Smooth muscle cell (in vitro differentiated cells): Measurements from ENCODE around the gene PITX2. TPM values are rescaled to one million over a fixed set of nuclear protein-coding genes. Genes with fewer than 3 reads are reported as not detected.

Source experiments
- DNase-seq: peaks from one replicate; lab custom pipeline; 2025; ENCODE audit not compliant: unreplicated experiment; lab: John Stamatoyannopoulos, UW
- H2AFZ ChIP-seq: fragments of 200-600 bp; sonication (generic); 2 replicates; pipeline ENCODE4 v1.6.0; 2016; ENCODE audit warnings: antibody characterized with exemption, low read depth, mild to moderate bottlenecking
- H3F3A ChIP-seq: fragments of 200-600 bp; sonication (generic); 2 replicates; pipeline ENCODE4 v1.6.0; 2017; ENCODE audit warnings: antibody characterized with exemption, low read depth
- H3K27ac ChIP-seq: fragments of 200-600 bp; sonication (generic); 2 replicates; pipeline ENCODE4 v1.5.1; 2016; ENCODE audit warnings: low read depth, mild to moderate bottlenecking
- H3K27me3 ChIP-seq: fragments of 200-600 bp; sonication (generic); 2 replicates; pipeline ENCODE4 v1.6.1; 2016; ENCODE audit warnings: low read depth, mild to moderate bottlenecking
- H3K36me3 ChIP-seq: fragments of 200-600 bp; sonication (generic); 2 replicates; pipeline ENCODE4 v1.5.1; 2016; ENCODE audit warnings: low read depth
- H3K4me1 ChIP-seq: fragments of 200-600 bp; sonication (generic); 2 replicates; pipeline ENCODE4 v1.5.1; 2016; ENCODE audit warnings: low read depth
- H3K4me2 ChIP-seq: fragments of 200-600 bp; sonication (generic); 2 replicates; pipeline ENCODE4 v1.6.0; 2016; ENCODE audit warnings: mild to moderate bottlenecking
- H3K4me3 ChIP-seq: fragments of 200-600 bp; sonication (generic); 2 replicates; pipeline ENCODE4 v1.5.1; 2016; ENCODE audit warnings: mild to moderate bottlenecking
- H3K79me2 ChIP-seq: fragments of 200-600 bp; sonication (generic); 2 replicates; pipeline ENCODE4 v1.6.0; 2016; ENCODE audit warnings: low read depth, mild to moderate bottlenecking
- H3K9ac ChIP-seq: fragments of 200-600 bp; sonication (generic); 2 replicates; pipeline ENCODE4 v1.6.0; 2016; ENCODE audit warnings: low read depth
- H3K9me3 ChIP-seq: fragments of 200-600 bp; sonication (generic); replicated peaks from 2 replicates; pipeline ENCODE4 v1.5.1; 2016; ENCODE audit warnings: low read depth
- H4K20me1 ChIP-seq: fragments of 200-600 bp; sonication (generic); 2 replicates; pipeline ENCODE4 v1.6.0; 2016; ENCODE audit warnings: low read depth
- WGBS: methylation state at CpG from one replicate; pipeline ENCODE4 v1.1.7; 2016; ENCODE audit warnings: low lambda C conversion rate; 5-methylcytosine and 5-hydroxymethylcytosine counted together
- polyA plus RNA-seq: library from polyadenylated mRNA; unstranded; fragments of >200 nt; fragmentation: Nextera tagmentation; extraction: Ambion mirVana; gene quantifications from 2 replicates; pipeline ENCODE4 v1.2.1, GENCODE V29; 2016
- total RNA-seq: library from RNA; depleted of rRNA; stranded (reverse); fragments of >200 nt; gene quantifications from 2 replicates; pipeline ENCODE4 v1.2.3, GENCODE V29; 2014
- TF ChIP-seq, protein P1 (sequence below): fragments of 200-600 bp; sonication (generic); IDR thresholded peaks from 2 replicates; pipeline ENCODE4 v1.5.1; 2017; ENCODE audit warnings: borderline replicate concordance, mild to moderate bottlenecking, antibody characterized with exemption; ENCODE audit not compliant: insufficient read depth, poor library complexity, severe bottlenecking

PITX2 gene
- total and polyA plus RNA-seq, 2 experiments from 2014 or later: 289 to 543 TPM

DNA sequence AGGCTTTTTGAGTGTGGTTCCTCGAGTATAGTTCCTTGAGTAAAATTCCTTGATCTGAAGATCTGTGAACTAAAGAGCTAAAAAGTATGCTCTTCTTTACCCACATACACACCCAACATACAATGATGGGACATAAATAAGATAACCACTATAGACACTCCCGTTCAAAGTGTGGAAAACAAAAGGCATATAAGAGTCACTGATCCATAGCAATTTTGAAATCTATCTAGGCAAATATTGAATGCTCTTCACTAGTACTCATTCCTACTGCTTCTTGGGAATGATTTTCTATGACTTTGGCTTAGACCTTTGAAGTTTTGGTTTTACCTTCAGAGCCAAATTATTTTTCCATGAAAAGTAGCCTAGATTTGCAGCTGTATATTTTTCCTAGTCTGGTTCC, 26.4 kb downstream of the PITX2 start:
- no peaks in the 10 kb centered on the region for H3K27me3 ChIP-seq
- H3F3A ChIP-seq: no peaks in the 10 kb centered on the region
- H3K4me1 ChIP-seq: no peaks in the 10 kb centered on the region
- no peak overlapping the region for H3K4me3 ChIP-seq
- no peak overlapping the region for H3K4me2 ChIP-seq
- WGBS: 97% methylated on average over 2 of the region's 2 CpGs
- H3K36me3 ChIP-seq: no peaks in the 10 kb centered on the region
- peaks cover 11% of the 10 kb centered on the region for H3K9me3 ChIP-seq
- H3K79me2 ChIP-seq: no peaks in the 10 kb centered on the region
- no peak overlapping the region for H3K27ac ChIP-seq
- no peaks in the 10 kb centered on the region for H4K20me1 ChIP-seq
- no peak overlapping the region for H3K9ac ChIP-seq
- TF ChIP-seq, protein P1, sequence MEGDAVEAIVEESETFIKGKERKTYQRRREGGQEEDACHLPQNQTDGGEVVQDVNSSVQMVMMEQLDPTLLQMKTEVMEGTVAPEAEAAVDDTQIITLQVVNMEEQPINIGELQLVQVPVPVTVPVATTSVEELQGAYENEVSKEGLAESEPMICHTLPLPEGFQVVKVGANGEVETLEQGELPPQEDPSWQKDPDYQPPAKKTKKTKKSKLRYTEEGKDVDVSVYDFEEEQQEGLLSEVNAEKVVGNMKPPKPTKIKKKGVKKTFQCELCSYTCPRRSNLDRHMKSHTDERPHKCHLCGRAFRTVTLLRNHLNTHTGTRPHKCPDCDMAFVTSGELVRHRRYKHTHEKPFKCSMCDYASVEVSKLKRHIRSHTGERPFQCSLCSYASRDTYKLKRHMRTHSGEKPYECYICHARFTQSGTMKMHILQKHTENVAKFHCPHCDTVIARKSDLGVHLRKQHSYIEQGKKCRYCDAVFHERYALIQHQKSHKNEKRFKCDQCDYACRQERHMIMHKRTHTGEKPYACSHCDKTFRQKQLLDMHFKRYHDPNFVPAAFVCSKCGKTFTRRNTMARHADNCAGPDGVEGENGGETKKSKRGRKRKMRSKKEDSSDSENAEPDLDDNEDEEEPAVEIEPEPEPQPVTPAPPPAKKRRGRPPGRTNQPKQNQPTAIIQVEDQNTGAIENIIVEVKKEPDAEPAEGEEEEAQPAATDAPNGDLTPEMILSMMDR: no peak
- H2AFZ ChIP-seq: no peak overlapping the region
- no peak for DNase-seq

DNA sequence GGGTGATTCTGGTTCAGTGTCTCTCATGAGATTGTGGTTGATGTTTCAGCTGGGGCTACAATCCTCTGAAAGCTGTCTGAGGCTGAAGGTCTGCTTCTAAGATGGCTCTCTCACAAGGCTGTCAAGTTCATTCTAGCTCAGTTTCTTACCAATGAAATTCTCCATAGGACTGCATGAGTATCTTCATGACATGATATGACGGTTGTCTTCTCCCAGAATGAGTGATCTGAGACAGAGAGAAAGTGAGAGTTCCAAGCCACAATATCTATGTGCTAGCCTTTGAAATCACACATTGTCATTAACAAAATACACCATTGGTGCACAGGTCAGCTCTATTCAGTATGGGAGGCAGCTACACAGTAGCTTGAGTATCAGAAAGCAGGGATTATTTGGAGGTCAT, 27.3 kb downstream of the PITX2 start:
- Histone ChIP-seq H3K79me2 (peaks cover 5% of the 10 kb centered on the region), H3K27me3 (no peaks in the 10 kb centered on the region), H4K20me1 (no peaks in the 10 kb centered on the region), H3K4me2 (no peak overlapping the region), H3K4me3 (no peak overlapping the region), H3K4me1 (no peaks in the 10 kb centered on the region), H3K27ac (no peak overlapping the region), H3F3A (no peaks in the 10 kb centered on the region), H3K9ac (no peak overlapping the region), H3K9me3 (peaks cover 11% of the 10 kb centered on the region), H2AFZ (no peak overlapping the region), H3K36me3 (no peaks in the 10 kb centered on the region)
- TF ChIP-seq, protein P1: no peak
- DNase-seq: no peak
- 100% methylated on average over 1 of the region's 1 CpG for WGBS

DNA sequence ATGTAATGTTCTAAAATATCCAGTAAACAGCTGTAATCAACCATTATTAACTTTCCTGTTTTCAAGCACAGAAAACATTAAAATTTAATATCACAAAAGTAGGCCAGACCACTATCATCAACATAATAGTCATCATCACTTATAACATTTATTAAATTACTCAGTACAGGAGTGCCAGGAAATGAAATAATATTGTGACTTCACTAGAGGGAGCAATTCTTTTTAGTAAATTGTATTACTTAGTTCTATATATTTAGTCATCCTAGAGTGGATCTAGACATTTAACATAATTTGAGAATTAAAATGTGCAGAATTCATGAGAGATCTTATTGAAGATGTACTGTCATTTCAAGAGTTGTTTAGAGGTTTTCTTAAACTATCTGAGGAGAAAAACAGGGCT, 33.6 kb downstream of the PITX2 start:
- Histone ChIP-seq H3K79me2 (peaks cover 5% of the 10 kb centered on the region), H3F3A (no peaks in the 10 kb centered on the region), H3K27ac (no peak overlapping the region), H3K4me3 (no peak overlapping the region), H3K9ac (no peak overlapping the region), H3K4me2 (no peak overlapping the region), H2AFZ (no peak overlapping the region), H3K36me3 (no peaks in the 10 kb centered on the region), H4K20me1 (no peaks in the 10 kb centered on the region), H3K27me3 (no peaks in the 10 kb centered on the region), H3K4me1 (no peaks in the 10 kb centered on the region), H3K9me3 (no peaks in the 10 kb centered on the region)
- TF ChIP-seq, protein P1: peak; percentile 39
- DNase-seq: no peak

DNA sequence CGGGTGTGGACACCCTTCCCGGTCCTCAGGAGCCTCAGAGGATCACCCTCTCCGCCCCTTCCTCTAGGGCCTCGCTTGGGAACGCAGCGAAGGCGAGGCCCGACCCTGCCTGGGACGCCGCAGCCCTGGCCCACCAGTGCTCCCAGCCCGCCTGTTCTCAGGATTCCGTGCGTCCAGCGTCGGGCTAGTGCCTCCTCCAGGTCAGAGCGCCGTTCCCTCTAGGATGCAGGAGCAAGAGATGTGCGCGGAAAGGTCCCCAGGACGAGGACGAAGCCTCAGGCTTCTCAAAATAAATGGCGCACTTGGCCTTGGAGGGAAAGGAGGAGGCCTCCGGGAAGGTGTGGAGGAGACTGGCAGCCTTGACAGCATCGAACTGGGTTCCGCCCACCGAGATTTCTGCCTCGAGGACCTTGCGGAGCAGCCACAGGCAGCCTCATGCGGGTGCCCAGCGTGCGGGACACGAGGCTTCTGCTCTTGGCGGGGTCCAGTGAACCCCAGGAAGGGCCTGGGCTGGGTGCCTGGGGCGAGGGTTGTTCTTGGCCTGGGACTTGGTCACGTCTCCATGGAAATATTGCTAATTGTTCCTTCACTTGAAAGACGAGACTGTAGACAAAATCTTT, 35.1 kb downstream of the PITX2 start:
- H2AFZ ChIP-seq: no peak overlapping the region
- WGBS: 98% methylated on average over 36 of the region's 36 CpGs

More for the DNA sequence above, 35.1 kb downstream of the PITX2 start:
- Histone ChIP-seq H3K4me2 (no peak overlapping the region), H3K9me3 (no peaks in the 10 kb centered on the region), H3K4me3 (no peak overlapping the region), H3K27ac (no peak overlapping the region), H3K27me3 (no peaks in the 10 kb centered on the region), H3F3A (no peaks in the 10 kb centered on the region), H3K79me2 (peaks cover 5% of the 10 kb centered on the region), H3K36me3 (no peaks in the 10 kb centered on the region), H4K20me1 (no peaks in the 10 kb centered on the region), H3K9ac (no peak overlapping the region), H3K4me1 (no peaks in the 10 kb centered on the region)
- TF ChIP-seq, protein P1: no peak
- no peak for DNase-seq
